ENCODE results near the gene SSTR5. TPM values are rescaled to one million over a fixed set of nuclear protein-coding genes. Genes with fewer than 3 reads are reported as not detected.

The SSTR5 gene
- total and polyA plus RNA-seq, 10 of the 15 experiments (the other 5 are each of a cell fraction or from before 2014, with no cell fraction given) = not detected

DNA sequence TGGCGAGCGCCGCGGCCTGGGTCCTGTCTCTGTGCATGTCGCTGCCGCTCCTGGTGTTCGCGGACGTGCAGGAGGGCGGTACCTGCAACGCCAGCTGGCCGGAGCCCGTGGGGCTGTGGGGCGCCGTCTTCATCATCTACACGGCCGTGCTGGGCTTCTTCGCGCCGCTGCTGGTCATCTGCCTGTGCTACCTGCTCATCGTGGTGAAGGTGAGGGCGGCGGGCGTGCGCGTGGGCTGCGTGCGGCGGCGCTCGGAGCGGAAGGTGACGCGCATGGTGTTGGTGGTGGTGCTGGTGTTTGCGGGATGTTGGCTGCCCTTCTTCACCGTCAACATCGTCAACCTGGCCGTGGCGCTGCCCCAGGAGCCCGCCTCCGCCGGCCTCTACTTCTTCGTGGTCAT is 6.8 kb downstream of the SSTR5 start (continued):
- TF ChIP-seq, protein P1, sequence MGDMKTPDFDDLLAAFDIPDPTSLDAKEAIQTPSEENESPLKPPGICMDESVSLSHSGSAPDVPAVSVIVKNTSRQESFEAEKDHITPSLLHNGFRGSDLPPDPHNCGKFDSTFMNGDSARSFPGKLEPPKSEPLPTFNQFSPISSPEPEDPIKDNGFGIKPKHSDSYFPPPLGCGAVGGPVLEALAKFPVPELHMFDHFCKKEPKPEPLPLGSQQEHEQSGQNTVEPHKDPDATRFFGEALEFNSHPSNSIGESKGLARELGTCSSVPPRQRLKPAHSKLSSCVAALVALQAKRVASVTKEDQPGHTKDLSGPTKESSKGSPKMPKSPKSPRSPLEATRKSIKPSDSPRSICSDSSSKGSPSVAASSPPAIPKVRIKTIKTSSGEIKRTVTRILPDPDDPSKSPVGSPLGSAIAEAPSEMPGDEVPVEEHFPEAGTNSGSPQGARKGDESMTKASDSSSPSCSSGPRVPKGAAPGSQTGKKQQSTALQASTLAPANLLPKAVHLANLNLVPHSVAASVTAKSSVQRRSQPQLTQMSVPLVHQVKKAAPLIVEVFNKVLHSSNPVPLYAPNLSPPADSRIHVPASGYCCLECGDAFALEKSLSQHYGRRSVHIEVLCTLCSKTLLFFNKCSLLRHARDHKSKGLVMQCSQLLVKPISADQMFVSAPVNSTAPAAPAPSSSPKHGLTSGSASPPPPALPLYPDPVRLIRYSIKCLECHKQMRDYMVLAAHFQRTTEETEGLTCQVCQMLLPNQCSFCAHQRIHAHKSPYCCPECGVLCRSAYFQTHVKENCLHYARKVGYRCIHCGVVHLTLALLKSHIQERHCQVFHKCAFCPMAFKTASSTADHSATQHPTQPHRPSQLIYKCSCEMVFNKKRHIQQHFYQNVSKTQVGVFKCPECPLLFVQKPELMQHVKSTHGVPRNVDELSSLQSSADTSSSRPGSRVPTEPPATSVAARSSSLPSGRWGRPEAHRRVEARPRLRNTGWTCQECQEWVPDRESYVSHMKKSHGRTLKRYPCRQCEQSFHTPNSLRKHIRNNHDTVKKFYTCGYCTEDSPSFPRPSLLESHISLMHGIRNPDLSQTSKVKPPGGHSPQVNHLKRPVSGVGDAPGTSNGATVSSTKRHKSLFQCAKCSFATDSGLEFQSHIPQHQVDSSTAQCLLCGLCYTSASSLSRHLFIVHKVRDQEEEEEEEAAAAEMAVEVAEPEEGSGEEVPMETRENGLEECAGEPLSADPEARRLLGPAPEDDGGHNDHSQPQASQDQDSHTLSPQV (IDR thresholded peaks at IDR 0.05) = no peak
- TF ChIP-seq TCF12 (IDR thresholded peaks at IDR 0.05; ENCODE audit: low read depth, low read length) (no peak), STAT1 (conservative IDR thresholded peaks at IDR 0.05) (no peak), ZNF207 (IDR thresholded peaks at IDR 0.05; ENCODE audit: borderline replicate concordance) (no peak), POLR2AphosphoS2 (IDR thresholded peaks at IDR 0.05; ENCODE audit: low read depth, low read length) (no peak), NBN (IDR thresholded peaks at IDR 0.05) (no peak), NR2C1 (IDR thresholded peaks at IDR 0.05) (no peak), FOXM1 (IDR thresholded peaks at IDR 0.05; ENCODE audit: low read depth, low read length) (no peak), RELA (IDR thresholded peaks at IDR 0.05; ENCODE audit: borderline replicate concordance, partially characterized antibody) (no peak)
- TF ChIP-seq, protein P2, sequence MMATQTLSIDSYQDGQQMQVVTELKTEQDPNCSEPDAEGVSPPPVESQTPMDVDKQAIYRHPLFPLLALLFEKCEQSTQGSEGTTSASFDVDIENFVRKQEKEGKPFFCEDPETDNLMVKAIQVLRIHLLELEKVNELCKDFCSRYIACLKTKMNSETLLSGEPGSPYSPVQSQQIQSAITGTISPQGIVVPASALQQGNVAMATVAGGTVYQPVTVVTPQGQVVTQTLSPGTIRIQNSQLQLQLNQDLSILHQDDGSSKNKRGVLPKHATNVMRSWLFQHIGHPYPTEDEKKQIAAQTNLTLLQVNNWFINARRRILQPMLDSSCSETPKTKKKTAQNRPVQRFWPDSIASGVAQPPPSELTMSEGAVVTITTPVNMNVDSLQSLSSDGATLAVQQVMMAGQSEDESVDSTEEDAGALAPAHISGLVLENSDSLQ (IDR thresholded peaks at IDR 0.05) = no peak
- TF ChIP-seq, protein P3, sequence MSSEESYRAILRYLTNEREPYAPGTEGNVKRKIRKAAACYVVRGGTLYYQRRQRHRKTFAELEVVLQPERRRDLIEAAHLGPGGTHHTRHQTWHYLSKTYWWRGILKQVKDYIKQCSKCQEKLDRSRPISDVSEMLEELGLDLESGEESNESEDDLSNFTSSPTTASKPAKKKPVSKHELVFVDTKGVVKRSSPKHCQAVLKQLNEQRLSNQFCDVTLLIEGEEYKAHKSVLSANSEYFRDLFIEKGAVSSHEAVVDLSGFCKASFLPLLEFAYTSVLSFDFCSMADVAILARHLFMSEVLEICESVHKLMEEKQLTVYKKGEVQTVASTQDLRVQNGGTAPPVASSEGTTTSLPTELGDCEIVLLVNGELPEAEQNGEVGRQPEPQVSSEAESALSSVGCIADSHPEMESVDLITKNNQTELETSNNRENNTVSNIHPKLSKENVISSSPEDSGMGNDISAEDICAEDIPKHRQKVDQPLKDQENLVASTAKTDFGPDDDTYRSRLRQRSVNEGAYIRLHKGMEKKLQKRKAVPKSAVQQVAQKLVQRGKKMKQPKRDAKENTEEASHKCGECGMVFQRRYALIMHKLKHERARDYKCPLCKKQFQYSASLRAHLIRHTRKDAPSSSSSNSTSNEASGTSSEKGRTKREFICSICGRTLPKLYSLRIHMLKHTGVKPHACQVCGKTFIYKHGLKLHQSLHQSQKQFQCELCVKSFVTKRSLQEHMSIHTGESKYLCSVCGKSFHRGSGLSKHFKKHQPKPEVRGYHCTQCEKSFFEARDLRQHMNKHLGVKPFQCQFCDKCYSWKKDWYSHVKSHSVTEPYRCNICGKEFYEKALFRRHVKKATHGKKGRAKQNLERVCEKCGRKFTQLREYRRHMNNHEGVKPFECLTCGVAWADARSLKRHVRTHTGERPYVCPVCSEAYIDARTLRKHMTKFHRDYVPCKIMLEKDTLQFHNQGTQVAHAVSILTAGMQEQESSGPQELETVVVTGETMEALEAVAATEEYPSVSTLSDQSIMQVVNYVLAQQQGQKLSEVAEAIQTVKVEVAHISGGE (CRISPR knock-in tag; IDR thresholded peaks at IDR 0.05) = no peak

All from GM12878 (cell line).